A673 (cell line): ENCODE results near the gene ENTPD8. TPM values are rescaled to one million over a fixed set of nuclear protein-coding genes. Genes with fewer than 3 reads are reported as not detected.
A peak's percentile ranks its signal among the peaks of the same experiment; 100 is the strongest.

ENCODE experiments used
- BruUV-seq: library from RNA; stranded (reverse); fragments of 400-500 nt; replicated peaks from 2 replicates; lab custom pipeline; 2021; lab: Mats Ljungman, UMichigan
- CTCF ChIA-PET: fragments of 300-600 bp; sonication (Branson Sonifier 250); formaldehyde crosslinking; loops from one replicate; lab custom pipeline; 2022; ENCODE audit warnings: antibody characterized with exemption; lab: Charles Lee
- POLR2A ChIA-PET: fragments of 300-600 bp; sonication (Branson Sonifier 250); formaldehyde crosslinking; loops from one replicate; lab custom pipeline; 2022; ENCODE audit warnings: antibody characterized with exemption; ENCODE audit not compliant: low non-redundant PET; lab: Charles Lee
- DNase-seq: peaks from one replicate; pipeline ENCODE4 v3.0.0-alpha.2; 2015; ENCODE audit warnings: low spot score
- H3K27ac ChIP-seq: fragments of 200-600 bp; sonication (generic); 2 replicates; pipeline ENCODE4 v1.5.1; 2016; ENCODE audit warnings: mixed run types, low read depth, mild to moderate bottlenecking, mixed read lengths, antibody characterized with exemption, low read length; ENCODE audit not compliant: poor library complexity, severe bottlenecking
- H3K27me3 ChIP-seq: fragments of 200-600 bp; sonication (generic); replicated peaks from 2 replicates; pipeline ENCODE4 v1.6.1; 2017; ENCODE audit warnings: mixed run types, low read depth, mild to moderate bottlenecking, mixed read lengths, antibody characterized with exemption, low read length; ENCODE audit not compliant: insufficient read depth, poor library complexity
- H3K36me3 ChIP-seq: fragments of 200-600 bp; sonication (generic); 2 replicates; pipeline ENCODE4 v1.6.1; 2016; ENCODE audit warnings: mixed run types, mild to moderate bottlenecking, mixed read lengths, antibody characterized with exemption, low read length; ENCODE audit not compliant: insufficient read depth, poor library complexity, severe bottlenecking
- H3K4me1 ChIP-seq: fragments of 200-600 bp; sonication (generic); 2 replicates; pipeline ENCODE4 v1.6.1; 2017; ENCODE audit warnings: mixed run types, mild to moderate bottlenecking, mixed read lengths, antibody characterized with exemption, low read length; ENCODE audit not compliant: insufficient read depth, poor library complexity, severe bottlenecking
- H3K4me3 ChIP-seq: fragments of 200-600 bp; sonication (generic); 2 replicates; pipeline ENCODE4 v1.5.1; 2016; ENCODE audit warnings: low read depth, mixed run types, mild to moderate bottlenecking, mixed read lengths, low read length; ENCODE audit not compliant: poor library complexity, severe bottlenecking
- H3K9me3 ChIP-seq: fragments of 200-600 bp; sonication (generic); 2 replicates; pipeline ENCODE4 v1.6.1; 2016; ENCODE audit warnings: mixed run types, low read depth, mild to moderate bottlenecking, mixed read lengths, antibody characterized with exemption, low read length; ENCODE audit not compliant: poor library complexity, severe bottlenecking
- EZH2 ChIP-seq: fragments of 200-600 bp; sonication (generic); IDR thresholded peaks from 2 replicates; pipeline ENCODE4 v1.6.1; 2017; ENCODE audit warnings: borderline replicate concordance, low read depth, mild to moderate bottlenecking, mixed read lengths, antibody characterized with exemption, low read length; ENCODE audit not compliant: poor library complexity, severe bottlenecking
- intact Hi-C: fragments of 100-400 bp; cut with micrococcal nuclease; formaldehyde crosslinking; loops from one replicate; pipeline ENCODE4 v1.10.0; 2022; ENCODE audit not compliant: unreplicated experiment
- total RNA-seq: library from RNA; stranded (reverse); gene quantifications from 2 replicates; pipeline ENCODE4 v1.2.3, GENCODE V29; 2021
- TF ChIP-seq, protein P1 (sequence below): fragments of 300-800, 200-600 bp; sonication (generic); conservative IDR thresholded peaks from 2 replicates; pipeline ENCODE4 v1.5.1; 2017; ENCODE audit warnings: low read depth, mild to moderate bottlenecking, antibody characterized with exemption, low read length, moderate library complexity, mixed read lengths

Gene ENTPD8
- total RNA-seq, 1 experiment from 2014 or later = not detected

DNA sequence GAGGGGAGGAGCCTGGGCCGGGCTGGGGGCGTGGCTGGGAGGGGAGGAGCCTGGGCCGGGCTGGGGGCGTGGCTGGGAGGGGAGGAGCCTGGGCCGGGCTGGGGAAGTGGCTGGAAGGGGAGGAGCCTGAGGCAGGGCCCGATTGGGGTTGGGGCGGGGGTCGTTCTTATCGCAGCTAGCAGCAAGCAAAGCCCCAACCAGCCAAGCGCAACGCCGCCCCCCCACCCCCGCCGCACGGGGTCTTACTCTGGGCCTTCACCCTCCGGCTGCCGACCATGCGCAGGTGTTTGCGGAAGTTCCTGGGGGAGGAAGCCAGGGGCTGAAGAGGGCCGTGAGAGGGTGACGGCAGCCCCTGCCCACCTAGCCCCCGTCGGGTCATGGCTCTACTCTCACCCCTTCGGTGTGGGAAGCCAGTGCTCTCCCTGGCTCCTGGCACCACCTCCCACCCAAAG lies 13.0 kb upstream of the ENTPD8 start:
- no peaks in the 10 kb centered on the region for H3K9me3 ChIP-seq
- H3K27me3 ChIP-seq = no peaks in the 10 kb centered on the region
- intact Hi-C loops = no loop called here
- DNase-seq = no peak
- BruUV-seq = no TSS peak
- H3K4me3 ChIP-seq = no peak overlapping the region
- H3K27ac ChIP-seq = no peak overlapping the region
- CTCF ChIA-PET = no interaction called here
- no peak for TF ChIP-seq EZH2
- TF ChIP-seq, protein P1, sequence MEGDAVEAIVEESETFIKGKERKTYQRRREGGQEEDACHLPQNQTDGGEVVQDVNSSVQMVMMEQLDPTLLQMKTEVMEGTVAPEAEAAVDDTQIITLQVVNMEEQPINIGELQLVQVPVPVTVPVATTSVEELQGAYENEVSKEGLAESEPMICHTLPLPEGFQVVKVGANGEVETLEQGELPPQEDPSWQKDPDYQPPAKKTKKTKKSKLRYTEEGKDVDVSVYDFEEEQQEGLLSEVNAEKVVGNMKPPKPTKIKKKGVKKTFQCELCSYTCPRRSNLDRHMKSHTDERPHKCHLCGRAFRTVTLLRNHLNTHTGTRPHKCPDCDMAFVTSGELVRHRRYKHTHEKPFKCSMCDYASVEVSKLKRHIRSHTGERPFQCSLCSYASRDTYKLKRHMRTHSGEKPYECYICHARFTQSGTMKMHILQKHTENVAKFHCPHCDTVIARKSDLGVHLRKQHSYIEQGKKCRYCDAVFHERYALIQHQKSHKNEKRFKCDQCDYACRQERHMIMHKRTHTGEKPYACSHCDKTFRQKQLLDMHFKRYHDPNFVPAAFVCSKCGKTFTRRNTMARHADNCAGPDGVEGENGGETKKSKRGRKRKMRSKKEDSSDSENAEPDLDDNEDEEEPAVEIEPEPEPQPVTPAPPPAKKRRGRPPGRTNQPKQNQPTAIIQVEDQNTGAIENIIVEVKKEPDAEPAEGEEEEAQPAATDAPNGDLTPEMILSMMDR = no peak
- POLR2A ChIA-PET = no interaction called here
- H3K4me1 ChIP-seq = peaks cover 13% of the 10 kb centered on the region
- H3K36me3 ChIP-seq = peaks cover 12% of the 10 kb centered on the region

DNA sequence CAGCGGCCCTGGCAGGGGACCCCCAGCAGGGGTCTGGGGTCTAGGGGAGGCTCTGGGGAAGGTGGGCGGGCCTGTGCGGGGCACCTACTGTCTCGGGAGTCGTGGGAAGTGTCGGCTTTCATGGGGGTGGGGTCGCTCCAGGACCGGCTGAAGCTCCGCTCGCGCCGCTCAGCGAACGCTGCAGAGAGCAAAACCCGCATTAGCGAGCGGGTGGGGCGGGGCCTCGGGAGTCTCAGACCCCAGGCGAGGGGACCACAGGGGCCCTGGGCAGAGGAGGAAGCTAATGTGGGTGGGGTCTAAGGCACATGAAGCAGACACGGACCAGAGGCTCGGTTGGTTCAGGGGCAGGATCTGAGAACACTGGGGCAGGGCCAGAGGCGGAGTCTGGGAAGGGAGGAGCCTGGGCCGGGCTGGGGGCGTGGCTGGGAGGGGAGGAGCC lies 12.5 kb upstream of the ENTPD8 start:
- TF ChIP-seq EZH2 = no peak
- TF ChIP-seq, protein P1 = no peak
- Histone ChIP-seq H3K4me1 (peaks cover 13% of the 10 kb centered on the region), H3K36me3 (peaks cover 16% of the 10 kb centered on the region), H3K27me3 (no peaks in the 10 kb centered on the region), H3K9me3 (no peaks in the 10 kb centered on the region), H3K4me3 (no peak overlapping the region), H3K27ac (peak overlapping the region; percentile 45)
- DNase-seq = peak; percentile 62
- CTCF ChIA-PET = no interaction called here
- BruUV-seq = no TSS peak
- intact Hi-C loops = no loop called here
- POLR2A ChIA-PET = no interaction called here

DNA sequence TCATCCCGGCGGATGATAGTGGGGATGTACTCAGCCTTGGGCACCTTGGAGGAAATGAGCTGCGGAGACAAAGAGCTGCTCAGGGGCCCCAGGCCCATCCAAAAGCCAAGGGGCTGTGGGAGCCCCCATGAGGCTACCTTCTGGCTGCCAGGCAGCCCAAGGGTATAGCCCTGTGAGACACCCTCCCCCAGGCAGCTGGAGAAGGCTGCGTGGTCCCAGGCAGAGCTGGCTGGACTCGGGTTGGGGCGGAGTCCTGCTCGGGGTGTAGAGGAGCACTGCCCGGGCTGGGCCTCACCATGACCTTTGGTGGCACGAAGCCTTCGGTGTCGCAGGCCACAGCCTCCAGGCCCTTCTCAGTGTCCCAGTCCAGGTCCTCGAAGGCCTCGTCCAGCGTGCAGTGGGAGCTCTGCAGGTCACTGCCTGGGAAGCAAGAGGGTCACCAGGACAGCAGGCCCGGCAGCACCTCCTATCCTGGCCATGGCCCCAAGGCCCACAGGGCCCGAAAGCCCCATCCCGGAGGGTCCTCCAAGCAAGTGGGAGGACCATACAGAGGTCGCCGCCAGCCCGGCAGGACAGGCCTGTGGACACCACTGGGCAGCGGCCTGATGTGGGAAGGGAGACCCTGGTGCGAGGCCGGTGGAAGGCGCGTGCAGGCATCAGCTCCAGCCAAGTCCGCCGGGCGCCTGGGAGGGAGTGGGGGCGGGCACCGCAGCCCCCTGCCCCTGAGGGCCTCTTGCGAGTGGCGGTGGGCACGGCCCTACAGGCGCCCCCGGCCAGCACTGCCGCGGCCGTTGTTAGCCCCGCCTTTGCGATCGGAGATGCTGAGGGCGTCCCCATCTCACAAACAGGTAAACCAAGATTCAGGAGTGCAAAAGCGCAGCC lies 11.8 kb upstream of the ENTPD8 start:
- Histone ChIP-seq H3K4me1 (peaks cover 11% of the 10 kb centered on the region), H3K36me3 (peaks cover 16% of the 10 kb centered on the region), H3K27me3 (no peaks in the 10 kb centered on the region), H3K4me3 (no peak overlapping the region), H3K27ac (peak overlapping the region; percentile 45), H3K9me3 (no peaks in the 10 kb centered on the region)
- BruUV-seq = no TSS peak
- ChIA-PET POLR2A (no interaction called here), CTCF (no interaction called here)
- TF ChIP-seq, protein P1 = no peak
- TF ChIP-seq EZH2 = no peak
- no peak for DNase-seq
- intact Hi-C loops = no loop called here
